Activated CD4-positive, alpha-beta T cell treated with anti-CD3 and anti-CD28 coated beads for 36 hours (primary cell): ENCODE results near the gene FSTL5. TPM values are rescaled to one million over a fixed set of nuclear protein-coding genes. Genes with fewer than 3 reads are reported as not detected.

Experiments used
- ATAC-seq: fragments of 200-7000 bp; cut with Tn5 transposase; one replicate; pipeline ENCODE4 v1.10.0; 2021; ENCODE audit warnings: mild to moderate bottlenecking, moderate library complexity
- CTCF ChIA-PET: fragments of 350-600 bp; sonication (Branson Sonifier 250); formaldehyde crosslinking; loops from one replicate; lab custom pipeline; 2021; ENCODE audit warnings: antibody characterized with exemption; lab: Charles Lee
- POLR2A ChIA-PET: fragments of 350-600 bp; sonication (Branson Sonifier 250); formaldehyde crosslinking; loops from one replicate; lab custom pipeline; 2021; ENCODE audit warnings: antibody characterized with exemption, inconsistent platforms; lab: Charles Lee
- DNase-seq: peaks from one replicate; pipeline ENCODE4 v3.0.0-alpha.2; 2020
- H3K27ac Mint-ChIP-seq: one replicate; pipeline ENCODE4 v1.8.0; 2021; ENCODE audit warnings: mixed read lengths
- H3K27me3 Mint-ChIP-seq: one replicate; pipeline ENCODE4 v1.8.0; 2021; ENCODE audit warnings: mixed read lengths
- H3K36me3 Mint-ChIP-seq: one replicate; pipeline ENCODE4 v1.8.0; 2021; ENCODE audit warnings: low read depth, mixed read lengths
- H3K4me1 Mint-ChIP-seq: one replicate; pipeline ENCODE4 v1.8.0; 2021; ENCODE audit warnings: mixed read lengths
- H3K4me3 Mint-ChIP-seq: one replicate; pipeline ENCODE4 v1.8.0; 2021; ENCODE audit warnings: mild to moderate bottlenecking, moderate library complexity, mixed read lengths
- H3K9me3 Mint-ChIP-seq: one replicate; pipeline ENCODE4 v1.8.0; 2021; ENCODE audit warnings: low read depth, mixed read lengths
- intact Hi-C, 2 experiments: fragments of 100-400 bp; cut with DNase I in 1 of 2; cut with micrococcal nuclease in 1 of 2; formaldehyde crosslinking; loops; one replicate each; pipeline versions ENCODE4 v1.14.2 to v1.15.1; 2022 to 2024; cut with DNase I, micrococcal nuclease
- total RNA-seq, 2 experiments: library from RNA; stranded (reverse); gene quantifications; one replicate each; pipeline ENCODE4 v1.2.3, GENCODE V29; 2021

The FSTL5 gene
- total RNA-seq, 2 experiments from 2014 or later: not detected

GRCh38 chr4:162101337-162101736, 62.5 kb downstream of the FSTL5 start:
- CTCF ChIA-PET: no interaction called here
- Mint-ChIP-seq H3K27ac (no peak overlapping the region), H3K36me3 (no peaks in the 10 kb centered on the region), H3K27me3 (no peaks in the 10 kb centered on the region), H3K4me1 (no peaks in the 10 kb centered on the region), H3K9me3 (peaks cover 8% of the 10 kb centered on the region), H3K4me3 (no peak overlapping the region)
- DNase-seq (no peak), ATAC-seq (no peak)
- POLR2A ChIA-PET: no interaction called here
- intact Hi-C loops: no loop called here

DNA sequence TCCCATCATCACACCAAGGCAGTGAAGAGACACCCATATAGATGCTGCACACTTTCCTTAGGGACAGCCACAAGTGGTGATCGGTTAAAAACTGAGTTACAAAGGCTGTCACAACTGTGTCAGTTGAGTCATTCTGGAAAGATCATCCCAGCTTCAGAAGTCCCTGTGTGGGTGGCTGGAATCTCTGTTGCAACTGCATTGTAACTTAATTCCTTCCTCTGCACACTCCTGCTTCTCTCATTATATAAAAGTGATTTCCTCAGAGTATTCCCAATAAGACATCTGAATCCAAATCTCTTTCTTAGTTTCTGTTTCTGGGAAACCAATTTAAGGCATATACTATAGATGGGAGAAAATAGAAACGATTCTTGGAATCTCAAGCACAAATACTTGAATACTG, 88.1 kb downstream of the FSTL5 start:
- no peak overlapping the region for H3K27ac Mint-ChIP-seq

GRCh38 chr4:162061214-162061613, 102.6 kb downstream of the FSTL5 start:
- ChIA-PET POLR2A (no interaction called here), CTCF (no interaction called here)
- Mint-ChIP-seq H3K27ac (no peak overlapping the region), H3K4me3 (no peak overlapping the region), H3K9me3 (peaks cover 14% of the 10 kb centered on the region), H3K4me1 (no peaks in the 10 kb centered on the region), H3K27me3 (no peaks in the 10 kb centered on the region), H3K36me3 (no peaks in the 10 kb centered on the region)
- DNase-seq (no peak), ATAC-seq (no peak)
- intact Hi-C loops: no loop called here

More for the DNA sequence above, 88.1 kb downstream of the FSTL5 start:
- ChIA-PET CTCF (no interaction called here), POLR2A (no interaction called here)
- ATAC-seq (no peak), DNase-seq (no peak)
- no peaks in the 10 kb centered on the region for H3K4me1 Mint-ChIP-seq
- H3K27me3 Mint-ChIP-seq: no peaks in the 10 kb centered on the region
- no peaks in the 10 kb centered on the region for H3K36me3 Mint-ChIP-seq
- H3K4me3 Mint-ChIP-seq: no peak overlapping the region
- intact Hi-C loops: no loop called here
- peaks cover 6% of the 10 kb centered on the region for H3K9me3 Mint-ChIP-seq

- ATAC-seq (no peak), DNase-seq (no peak)
- intact Hi-C loops: no loop called here
- POLR2A ChIA-PET: no interaction called here
- H3K4me1 Mint-ChIP-seq: no peaks in the 10 kb centered on the region
- CTCF ChIA-PET: no interaction called here
- H3K9me3 Mint-ChIP-seq: peaks cover 10% of the 10 kb centered on the region
- H3K36me3 Mint-ChIP-seq: no peaks in the 10 kb centered on the region
- H3K4me3 Mint-ChIP-seq: no peak overlapping the region
- H3K27me3 Mint-ChIP-seq: no peaks in the 10 kb centered on the region
- no peak overlapping the region for H3K27ac Mint-ChIP-seq
These were observed 104.1 kb downstream of the FSTL5 start for GRCh38 chr4:162059656-162060055.

DNA sequence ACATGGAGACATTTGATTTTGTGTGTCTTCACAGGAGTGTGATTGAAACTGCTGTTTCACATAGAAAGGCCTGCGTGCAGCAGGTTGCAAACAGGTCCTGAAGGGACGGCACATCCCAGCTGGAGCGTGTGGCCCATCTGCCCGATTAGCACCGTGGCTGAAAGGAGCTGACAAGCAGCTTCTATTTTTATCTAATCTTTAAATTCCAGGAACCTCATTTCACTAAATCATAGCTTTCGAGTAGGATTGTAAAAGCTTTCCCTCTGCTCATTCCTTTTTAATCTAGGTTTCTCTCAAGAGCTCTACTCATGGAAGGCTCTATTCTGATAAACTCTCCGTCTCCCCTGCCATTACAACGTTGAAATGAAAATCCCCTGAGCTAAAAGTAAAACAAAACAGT, 106.8 kb downstream of the FSTL5 start:
- H3K27ac Mint-ChIP-seq: no peak overlapping the region
- H3K4me3 Mint-ChIP-seq: no peak overlapping the region
- CTCF ChIA-PET: interaction anchor here (0.7 to 1.4 kb wide), 3 partner anchors 11 to 1662 kb away, joined by 3 to 5 read pairs (median 4); no protein-coding TSS in a partner anchor
- no peak for ATAC-seq
- H3K4me1 Mint-ChIP-seq: no peaks in the 10 kb centered on the region
- intact Hi-C loops: no loop called here
- H3K36me3 Mint-ChIP-seq: no peaks in the 10 kb centered on the region
- DNase-seq: no peak
- no peaks in the 10 kb centered on the region for H3K27me3 Mint-ChIP-seq
- H3K9me3 Mint-ChIP-seq: peaks cover 7% of the 10 kb centered on the region
- POLR2A ChIA-PET: no interaction called here

DNA sequence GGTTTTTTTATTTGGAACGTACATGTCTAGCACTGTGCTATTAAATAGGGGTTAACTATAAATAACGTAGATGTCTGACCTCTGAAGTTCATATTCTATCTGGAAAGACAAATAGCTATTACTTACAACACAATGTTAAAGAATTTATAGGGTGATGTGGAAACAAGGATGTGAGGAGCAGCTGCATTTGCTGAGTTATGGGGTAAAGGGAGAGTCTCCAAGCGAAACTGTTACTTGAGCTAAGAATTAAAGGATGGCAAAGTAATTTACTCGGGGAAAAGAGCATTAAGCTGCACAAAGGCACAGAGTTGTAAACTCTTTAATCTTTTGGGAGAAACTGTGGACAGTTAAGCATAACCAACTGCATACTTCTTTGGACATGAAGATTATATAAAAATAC, 117.7 kb downstream of the FSTL5 start:
- H3K4me3 Mint-ChIP-seq: no peak overlapping the region

GRCh38 chr4:162038112-162038511, 125.7 kb downstream of the FSTL5 start:
- Mint-ChIP-seq H3K27ac (no peak overlapping the region), H3K27me3 (no peaks in the 10 kb centered on the region), H3K36me3 (no peaks in the 10 kb centered on the region), H3K4me1 (no peaks in the 10 kb centered on the region), H3K4me3 (no peak overlapping the region), H3K9me3 (peaks cover 7% of the 10 kb centered on the region)
- CTCF ChIA-PET: no interaction called here
- no peak for DNase-seq
- ATAC-seq: no peak
- POLR2A ChIA-PET: no interaction called here
- intact Hi-C loops: no loop called here

More for the DNA sequence above, 117.7 kb downstream of the FSTL5 start:
- intact Hi-C loops: no loop called here
- ChIA-PET CTCF (interaction anchor here (1.1 kb wide), 1 partner anchor 10 kb away, joined by 3 read pairs; no protein-coding TSS in a partner anchor), POLR2A (no interaction called here)
- H3K4me1 Mint-ChIP-seq: no peaks in the 10 kb centered on the region
- peaks cover 4% of the 10 kb centered on the region for H3K9me3 Mint-ChIP-seq
- no peaks in the 10 kb centered on the region for H3K36me3 Mint-ChIP-seq
- DNase-seq (no peak), ATAC-seq (no peak)
- no peaks in the 10 kb centered on the region for H3K27me3 Mint-ChIP-seq
- no peak overlapping the region for H3K27ac Mint-ChIP-seq

GRCh38 chr4:162017863-162018262, 145.9 kb downstream of the FSTL5 start:
- intact Hi-C loops: no loop called here
- ChIA-PET CTCF (no interaction called here), POLR2A (no interaction called here)
- Mint-ChIP-seq H3K27ac (no peak overlapping the region), H3K36me3 (no peaks in the 10 kb centered on the region), H3K27me3 (no peaks in the 10 kb centered on the region), H3K9me3 (no peaks in the 10 kb centered on the region), H3K4me3 (no peak overlapping the region), H3K4me1 (no peaks in the 10 kb centered on the region)
- DNase-seq (no peak), ATAC-seq (no peak)

DNA sequence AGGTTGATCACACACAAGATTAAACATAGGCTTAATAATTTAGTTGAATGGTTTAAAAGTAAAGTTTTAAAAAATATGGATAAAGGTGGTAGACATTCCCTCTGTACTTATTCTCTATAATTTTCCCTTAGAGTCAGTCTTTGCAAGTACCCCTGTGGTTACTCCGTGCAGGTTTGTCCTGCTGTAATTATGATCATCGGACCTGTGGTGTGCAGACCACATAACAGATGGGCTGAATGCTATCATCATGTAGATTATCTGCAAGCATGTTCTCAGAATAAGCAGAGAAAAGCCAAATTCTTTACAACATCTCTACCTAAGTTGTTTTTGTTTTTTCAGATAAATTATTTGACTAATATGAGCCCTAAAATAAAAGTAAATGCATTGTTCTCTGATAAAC, 146.8 kb downstream of the FSTL5 start:
- POLR2A ChIA-PET: no interaction called here
- CTCF ChIA-PET: no interaction called here
- no peaks in the 10 kb centered on the region for H3K27me3 Mint-ChIP-seq

GRCh38 chr4:162016219-162016618, 147.6 kb downstream of the FSTL5 start:
- H3K4me1 Mint-ChIP-seq: no peaks in the 10 kb centered on the region
- ATAC-seq (no peak), DNase-seq (no peak)
- H3K27ac Mint-ChIP-seq: no peak overlapping the region
- H3K4me3 Mint-ChIP-seq: no peak overlapping the region
- ChIA-PET CTCF (no interaction called here), POLR2A (no interaction called here)
- intact Hi-C loops: no loop called here
- H3K27me3 Mint-ChIP-seq: no peaks in the 10 kb centered on the region
- H3K36me3 Mint-ChIP-seq: no peaks in the 10 kb centered on the region
- no peaks in the 10 kb centered on the region for H3K9me3 Mint-ChIP-seq

More for the DNA sequence above, 146.8 kb downstream of the FSTL5 start:
- intact Hi-C loops: no loop called here
- DNase-seq: no peak
- H3K27ac Mint-ChIP-seq: no peak overlapping the region
- no peaks in the 10 kb centered on the region for H3K9me3 Mint-ChIP-seq
- H3K36me3 Mint-ChIP-seq: no peaks in the 10 kb centered on the region
- no peak overlapping the region for H3K4me3 Mint-ChIP-seq
- ATAC-seq: no peak
- no peaks in the 10 kb centered on the region for H3K4me1 Mint-ChIP-seq

- no peaks in the 10 kb centered on the region for H3K27me3 Mint-ChIP-seq
- CTCF ChIA-PET: no interaction called here
- no peak for ATAC-seq
These were observed 148.7 kb downstream of the FSTL5 start for GRCh38 chr4:162015090-162015489.

GRCh38 chr4:162011089-162011488, 152.7 kb downstream of the FSTL5 start:
- no peak overlapping the region for H3K4me3 Mint-ChIP-seq
- H3K27me3 Mint-ChIP-seq: no peaks in the 10 kb centered on the region
- peaks cover 2% of the 10 kb centered on the region for H3K9me3 Mint-ChIP-seq
- intact Hi-C loops: no loop called here
- ChIA-PET CTCF (no interaction called here), POLR2A (no interaction called here)
- DNase-seq (no peak), ATAC-seq (no peak)
- H3K27ac Mint-ChIP-seq: no peak overlapping the region
- no peaks in the 10 kb centered on the region for H3K4me1 Mint-ChIP-seq
- no peaks in the 10 kb centered on the region for H3K36me3 Mint-ChIP-seq

More at GRCh38 chr4:162015090-162015489, 148.7 kb downstream of the FSTL5 start:
- POLR2A ChIA-PET: no interaction called here
- Mint-ChIP-seq H3K36me3 (no peaks in the 10 kb centered on the region), H3K9me3 (peaks cover 2% of the 10 kb centered on the region), H3K27ac (no peak overlapping the region), H3K4me1 (no peaks in the 10 kb centered on the region), H3K4me3 (no peak overlapping the region)
- DNase-seq: no peak
- intact Hi-C loops: no loop called here

DNA sequence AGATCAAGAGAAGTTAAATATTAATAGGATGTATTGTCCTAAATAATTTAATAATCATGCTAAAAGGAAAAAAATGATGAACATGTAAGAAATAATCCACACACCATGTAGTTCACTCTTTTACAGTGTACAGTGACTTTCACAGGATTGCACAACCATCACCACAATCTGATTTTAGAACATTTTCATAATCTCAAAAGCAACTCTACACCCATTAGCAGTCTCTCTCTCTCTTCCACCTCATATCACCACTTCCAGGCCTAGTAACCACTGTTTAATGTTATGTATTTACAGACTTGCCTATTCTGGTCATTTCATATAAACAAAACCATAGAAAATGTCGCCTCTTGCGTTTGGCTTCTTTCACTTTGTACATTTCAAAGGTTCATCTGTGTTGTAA, 153.4 kb downstream of the FSTL5 start:
- Mint-ChIP-seq H3K27ac (no peak overlapping the region), H3K27me3 (no peaks in the 10 kb centered on the region), H3K4me1 (no peaks in the 10 kb centered on the region), H3K4me3 (no peak overlapping the region), H3K9me3 (peaks cover 6% of the 10 kb centered on the region), H3K36me3 (no peaks in the 10 kb centered on the region)
- CTCF ChIA-PET: no interaction called here
- POLR2A ChIA-PET: no interaction called here
- intact Hi-C loops: no loop called here
- ATAC-seq: no peak
- no peak for DNase-seq
